HG03439 (cell line): ENCODE data around the gene CYCS.

Experiments
- ATAC-seq: cut with Tn5 transposase; IDR thresholded peaks from one replicate; pipeline ENCODE4 v1.9.1; 2021; ENCODE audit warnings: mild to moderate bottlenecking, moderate library complexity; ENCODE audit not compliant: unreplicated experiment

CYCS gene

GRCh38 chr7:25075459-25075858, 49.6 kb downstream of the CYCS start:
- no peak for ATAC-seq

- no peak for ATAC-seq
Measured at GRCh38 chr7:25073451-25073850, 51.6 kb downstream of the CYCS start.
